Fibroblast of lung (primary cell): ENCODE results near the gene CCDC78. TPM values are rescaled to one million over a fixed set of nuclear protein-coding genes. Genes with fewer than 3 reads are reported as not detected.

Experiments
- DNase-seq, 2 donors: peaks; one replicate each; pipeline versions ENCODE4 v3.0.0 to v3.0.0-alpha.2; 2010; ENCODE audit warnings: low read depth in 2 of 2
- H2AFZ ChIP-seq: 2 replicates; pipeline ENCODE4 v1.5.1; 2012; ENCODE audit warnings: low read length, control low read depth, inconsistent platforms
- H3K27ac ChIP-seq: 2 replicates; pipeline ENCODE4 v1.5.1; 2011; ENCODE audit warnings: low read length, control low read depth; ENCODE audit not compliant: insufficient read depth
- H3K27me3 ChIP-seq: 2 replicates; pipeline ENCODE4 v1.5.1; 2011; ENCODE audit warnings: mild to moderate bottlenecking, low read length; ENCODE audit not compliant: control insufficient read depth, insufficient read depth
- H3K36me3 ChIP-seq: 2 replicates; pipeline ENCODE4 v1.5.1; 2011; ENCODE audit warnings: low read length; ENCODE audit not compliant: control insufficient read depth, insufficient read depth
- H3K4me1 ChIP-seq: 2 replicates; pipeline ENCODE4 v1.5.1; 2011; ENCODE audit warnings: low read length; ENCODE audit not compliant: control insufficient read depth, insufficient read depth; ENCODE audit errors: extremely low read depth
- H3K4me2 ChIP-seq: 2 replicates; pipeline ENCODE4 v1.5.1; 2011; ENCODE audit warnings: low read length, control low read depth; ENCODE audit not compliant: insufficient read depth; ENCODE audit errors: extremely low read depth
- H3K4me3 ChIP-seq, 4 experiments: fragments of 200-600 bp in 1 of 4; sonication (generic) in 1 of 4; replicated peaks in 1 of 4; 2 replicates each; pipeline ENCODE4 v1.5.1; 2011 to 2016; ENCODE audit warnings: low read length in 4 of 4, low read depth in 3 of 4, mild to moderate bottlenecking in 3 of 4, control low read depth in 2 of 4, inconsistent platforms in 1 of 4, mixed read lengths in 1 of 4; ENCODE audit not compliant: insufficient read depth in 1 of 4; ENCODE audit errors: control extremely low read depth in 1 of 4
- H3K79me2 ChIP-seq: 2 replicates; pipeline ENCODE4 v1.5.1; 2012; ENCODE audit warnings: mild to moderate bottlenecking, low read length, inconsistent platforms; ENCODE audit not compliant: control insufficient read depth, insufficient read depth
- H3K9ac ChIP-seq: 2 replicates; pipeline ENCODE4 v1.5.1; 2011; ENCODE audit warnings: mild to moderate bottlenecking, low read length, control low read depth; ENCODE audit not compliant: insufficient read depth
- H3K9me3 ChIP-seq: 2 replicates; pipeline ENCODE4 v1.5.1; 2012; ENCODE audit warnings: low read depth, low read length; ENCODE audit not compliant: control insufficient read depth, insufficient read depth
- H4K20me1 ChIP-seq: 2 replicates; pipeline ENCODE4 v1.5.1; 2011; ENCODE audit warnings: low read length; ENCODE audit not compliant: control insufficient read depth, insufficient read depth; ENCODE audit errors: extremely low read depth
- EZH2 ChIP-seq: IDR thresholded peaks from 2 replicates; pipeline ENCODE4 v1.5.1; 2012; ENCODE audit warnings: low read length, control low read depth, mild to moderate bottlenecking; ENCODE audit errors: missing control alignments
- polyA plus RNA-seq, 2 donors: library from polyadenylated mRNA; depleted of rRNA in 1 of 2; stranded (reverse) in 1 of 2; unstranded in 1 of 2; fragments of >200 nt; gene quantifications; 2 replicates each; pipeline ENCODE4 v1.2.1, GENCODE V29; 2011 to 2012; ENCODE audit warnings: missing spikeins in 1 of 2
- total RNA-seq: library from RNA; depleted of rRNA; stranded (reverse); fragments of >200 nt; gene quantifications from 2 replicates; pipeline ENCODE4 v1.2.1, GENCODE V29; 2014
- TF ChIP-seq, protein P1 (sequence below), 2 donors: IDR thresholded peaks in 1 of 2; conservative IDR thresholded peaks in 1 of 2; 1 replicate in 1 of 2; 2 replicates in 1 of 2; pipeline ENCODE4 v1.5.1; 2011 to 2012; ENCODE audit warnings: low read length in 2 of 2, control low read depth in 1 of 2, inconsistent platforms in 1 of 2, low read depth in 1 of 2, mild to moderate bottlenecking in 1 of 2

The CCDC78 gene
- total and polyA plus RNA-seq, 2 donors (not counting 1 experiment from before 2014, with no cell fraction given): 0.50 to 1.8 TPM

DNA sequence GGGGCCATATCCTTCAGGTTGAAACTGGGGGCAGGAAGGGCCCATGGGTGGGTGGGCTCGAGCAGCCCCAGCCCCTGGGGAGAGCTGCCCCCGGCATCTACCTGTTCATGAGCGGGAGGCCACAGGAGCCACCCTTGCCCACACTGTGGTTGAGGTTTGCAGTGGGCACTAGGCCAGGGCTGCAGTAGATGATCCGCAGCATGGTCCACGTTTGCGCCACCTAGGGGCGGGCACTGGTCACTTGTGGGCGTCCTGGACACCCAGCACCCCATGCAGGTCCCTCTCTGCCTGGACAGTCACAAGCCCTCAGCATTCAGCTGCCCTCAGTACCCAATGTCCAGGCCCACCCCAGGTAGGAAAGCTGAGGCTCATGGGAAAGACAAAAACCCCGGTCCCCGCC is 40.3 kb downstream of the CCDC78 start:
- H3K79me2 ChIP-seq: peaks cover 35% of the 10 kb centered on the region
- no peak overlapping the region for H3K4me2 ChIP-seq
- peaks cover 20% of the 10 kb centered on the region for H3K4me1 ChIP-seq
- peak; percentile 26 to 30 for DNase-seq
- H3K36me3 ChIP-seq: peaks cover 38% of the 10 kb centered on the region
- H3K27ac ChIP-seq: no peak overlapping the region
- no peak overlapping the region for H3K4me3 ChIP-seq
- no peaks in the 10 kb centered on the region for H3K27me3 ChIP-seq
- H4K20me1 ChIP-seq: no peaks in the 10 kb centered on the region
- H3K9me3 ChIP-seq: no peaks in the 10 kb centered on the region
- no peak for TF ChIP-seq EZH2
- TF ChIP-seq, protein P1, sequence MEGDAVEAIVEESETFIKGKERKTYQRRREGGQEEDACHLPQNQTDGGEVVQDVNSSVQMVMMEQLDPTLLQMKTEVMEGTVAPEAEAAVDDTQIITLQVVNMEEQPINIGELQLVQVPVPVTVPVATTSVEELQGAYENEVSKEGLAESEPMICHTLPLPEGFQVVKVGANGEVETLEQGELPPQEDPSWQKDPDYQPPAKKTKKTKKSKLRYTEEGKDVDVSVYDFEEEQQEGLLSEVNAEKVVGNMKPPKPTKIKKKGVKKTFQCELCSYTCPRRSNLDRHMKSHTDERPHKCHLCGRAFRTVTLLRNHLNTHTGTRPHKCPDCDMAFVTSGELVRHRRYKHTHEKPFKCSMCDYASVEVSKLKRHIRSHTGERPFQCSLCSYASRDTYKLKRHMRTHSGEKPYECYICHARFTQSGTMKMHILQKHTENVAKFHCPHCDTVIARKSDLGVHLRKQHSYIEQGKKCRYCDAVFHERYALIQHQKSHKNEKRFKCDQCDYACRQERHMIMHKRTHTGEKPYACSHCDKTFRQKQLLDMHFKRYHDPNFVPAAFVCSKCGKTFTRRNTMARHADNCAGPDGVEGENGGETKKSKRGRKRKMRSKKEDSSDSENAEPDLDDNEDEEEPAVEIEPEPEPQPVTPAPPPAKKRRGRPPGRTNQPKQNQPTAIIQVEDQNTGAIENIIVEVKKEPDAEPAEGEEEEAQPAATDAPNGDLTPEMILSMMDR (conservative IDR thresholded peaks at IDR 0.05 in 1 of 2, IDR thresholded peaks at IDR 0.05 in 1 of 2; ENCODE audit: low read depth in 1 of 2, low read length in 2 of 2): peak; percentile 23 to 49
- no peak overlapping the region for H2AFZ ChIP-seq
- no peak overlapping the region for H3K9ac ChIP-seq

DNA sequence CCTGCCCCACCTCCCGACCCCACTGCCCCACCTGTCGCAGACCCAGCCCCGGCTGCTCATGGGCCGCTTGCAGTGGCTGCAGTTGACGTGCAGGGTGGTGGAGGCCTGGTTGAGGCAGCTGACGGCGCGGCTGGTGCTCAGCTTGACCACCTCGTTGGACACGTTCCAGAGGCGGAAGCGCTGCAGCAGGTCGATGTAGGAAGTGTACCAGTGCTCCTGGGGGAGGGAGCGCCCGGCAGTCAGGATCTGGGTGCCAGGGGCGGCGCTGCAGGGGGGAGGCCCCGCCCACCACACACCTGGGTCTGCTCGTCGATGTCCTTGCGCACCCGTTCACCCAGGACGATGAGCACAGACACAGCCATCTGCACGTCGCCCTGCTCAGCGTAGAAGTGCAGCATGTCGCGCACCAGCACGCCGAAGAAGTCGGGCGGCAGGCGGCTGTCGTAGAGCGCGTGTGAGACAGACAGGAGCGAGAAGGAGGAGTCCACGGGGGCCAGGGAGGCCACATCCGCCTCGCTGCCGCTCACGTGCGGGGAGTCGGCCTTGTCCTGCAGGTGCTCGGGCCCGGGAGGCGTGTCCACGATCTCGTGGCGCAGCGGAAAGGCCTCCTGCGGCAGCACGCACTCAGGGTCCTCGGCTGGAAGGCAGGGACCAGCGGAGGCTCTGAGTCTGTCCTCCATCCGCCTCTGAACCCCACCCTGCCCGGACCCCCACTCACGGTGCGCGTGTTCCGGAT is 41.1 kb downstream of the CCDC78 start:
- Histone ChIP-seq H3K9ac (no peak overlapping the region), H3K27me3 (no peaks in the 10 kb centered on the region), H3K4me3 (no peak overlapping the region), H2AFZ (no peak overlapping the region), H4K20me1 (no peaks in the 10 kb centered on the region), H3K79me2 (peaks cover 38% of the 10 kb centered on the region), H3K36me3 (peaks cover 38% of the 10 kb centered on the region), H3K9me3 (no peaks in the 10 kb centered on the region), H3K4me2 (no peak overlapping the region), H3K27ac (no peak overlapping the region), H3K4me1 (peaks cover 21% of the 10 kb centered on the region)
- TF ChIP-seq, protein P1 (conservative IDR thresholded peaks at IDR 0.05 in 1 of 2, IDR thresholded peaks at IDR 0.05 in 1 of 2; ENCODE audit: low read depth in 1 of 2, low read length in 2 of 2): no peak
- TF ChIP-seq EZH2: no peak
- no peak for DNase-seq

- Histone ChIP-seq H4K20me1 (no peaks in the 10 kb centered on the region), H2AFZ (peak within 1 kb of the TSS; percentile 29), H3K4me3 (peak within 1 kb of the TSS; percentile 42 to 63 (median 52)), H3K4me2 (peak within 1 kb of the TSS; percentile 62), H3K9ac (peak within 1 kb of the TSS; percentile 40), H3K79me2 (peaks cover 35% of the 10 kb centered on the region), H3K9me3 (no peaks in the 10 kb centered on the region), H3K36me3 (peaks cover 38% of the 10 kb centered on the region), H3K27me3 (no peaks in the 10 kb centered on the region), H3K4me1 (peaks cover 18% of the 10 kb centered on the region), H3K27ac (peak within 1 kb of the TSS; percentile 69)
- no peak for TF ChIP-seq EZH2
- TF ChIP-seq, protein P1 (conservative IDR thresholded peaks at IDR 0.05 in 1 of 2, IDR thresholded peaks at IDR 0.05 in 1 of 2; ENCODE audit: low read depth in 1 of 2, low read length in 2 of 2): no peak
- peak; percentile 94 for DNase-seq
These were observed 42.0 kb downstream of the CCDC78 start, which contains the start of gene JMJD8 for GRCh38 chr16:684071-684794. Gene JMJD8, minus strand, starts transcription at chr16:684334. Its CDS starts 15 bp downstream, at chr16:684319.
